SKM-1 (cell line): ENCODE measurements around the gene USP13.
"Not testable (repeated sequence)": the region's sequence is repeated elsewhere in the genome, so short reads cannot be mapped to it uniquely, and the experiment has no call there.

ENCODE experiments used
- DNase-seq: peaks from one replicate; lab custom pipeline; 2025; ENCODE audit not compliant: unreplicated experiment; lab: John Stamatoyannopoulos, UW

The USP13 gene

DNA sequence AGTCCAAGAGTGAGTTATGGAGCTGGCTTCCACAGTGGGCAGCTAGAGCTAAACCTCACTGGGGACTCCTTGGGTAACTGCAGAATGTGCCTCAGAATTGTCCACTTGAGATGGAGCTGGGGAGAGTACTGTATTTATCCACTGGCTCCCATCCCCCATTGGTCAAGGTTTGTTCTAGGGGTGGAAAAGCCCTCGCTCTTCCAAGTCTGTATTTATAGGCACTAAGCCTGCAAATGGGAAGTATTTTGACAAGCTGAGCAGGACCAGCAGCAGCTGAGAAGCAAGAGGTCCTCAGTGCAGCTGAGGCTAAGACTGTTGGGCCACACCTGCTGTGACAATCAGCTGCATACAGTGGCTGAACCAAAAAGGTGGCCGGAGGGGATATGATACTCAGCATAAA lies 5.8 kb downstream of the USP13 start:
- DNase-seq: no peak

DNA sequence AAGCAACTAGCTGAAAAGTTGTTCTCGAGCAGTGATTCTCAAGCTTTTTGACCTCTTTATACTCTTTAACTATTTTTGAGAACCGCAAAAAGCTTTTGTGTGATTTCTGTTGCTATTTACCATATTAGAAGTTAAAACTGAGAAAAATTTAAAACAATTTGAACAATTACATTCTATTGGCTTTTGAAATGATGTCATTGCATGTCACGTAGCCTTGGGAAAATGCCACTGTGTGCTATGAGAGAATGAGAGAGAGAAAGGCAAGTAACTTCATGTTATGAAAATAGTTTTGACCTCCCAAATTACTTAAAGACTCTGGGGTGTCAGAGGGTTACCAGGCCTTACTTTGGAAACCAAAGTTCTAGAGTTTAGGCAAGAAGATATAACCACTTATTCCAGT lies 8.0 kb downstream of the USP13 start:
- no peak for DNase-seq

GRCh38 chr3:179661777-179662176 lies 8.9 kb downstream of the USP13 start:
- DNase-seq: no peak

DNA sequence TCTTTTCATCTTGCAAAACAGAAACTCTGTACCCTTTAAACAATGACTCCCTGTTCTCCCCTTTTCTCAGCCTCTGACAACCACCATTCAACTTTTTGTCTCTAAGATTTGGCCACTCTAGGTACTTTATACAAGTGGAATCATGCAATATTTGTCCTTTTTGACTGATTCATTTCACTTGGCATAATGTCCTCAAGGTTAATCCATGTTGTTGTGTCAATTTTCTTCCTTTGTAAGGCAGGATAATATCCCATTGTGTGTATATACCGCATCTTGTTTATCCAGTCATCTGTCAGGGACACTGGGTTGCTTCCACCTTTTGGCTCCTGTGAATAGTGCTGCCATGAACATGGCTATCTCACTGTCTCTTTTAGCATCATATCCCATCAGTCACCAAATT lies 10.3 kb downstream of the USP13 start:
- DNase-seq: no peak

DNA sequence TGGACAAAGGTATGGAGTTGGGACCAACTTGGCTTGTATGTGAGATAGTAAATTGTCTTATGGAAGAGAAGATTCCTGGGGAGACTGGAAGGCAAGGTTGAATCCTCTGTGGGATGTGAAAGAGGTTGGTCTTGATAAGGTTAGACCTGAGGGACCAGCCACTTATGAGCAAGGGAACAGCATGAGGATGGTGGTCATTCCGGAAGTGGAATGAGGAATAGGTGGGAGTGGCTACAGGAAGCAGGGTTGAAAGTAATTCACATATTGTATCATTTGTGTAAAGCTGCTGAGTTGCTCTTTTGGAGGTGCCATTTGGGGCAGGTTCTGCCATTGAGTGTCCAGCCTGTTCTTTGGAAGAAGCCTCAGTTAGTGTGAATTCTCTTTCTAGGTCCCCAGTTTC lies 13.2 kb downstream of the USP13 start:
- DNase-seq: no peak

GRCh38 chr3:179666436-179667035 lies 13.7 kb downstream of the USP13 start:
- DNase-seq: no peak

DNA sequence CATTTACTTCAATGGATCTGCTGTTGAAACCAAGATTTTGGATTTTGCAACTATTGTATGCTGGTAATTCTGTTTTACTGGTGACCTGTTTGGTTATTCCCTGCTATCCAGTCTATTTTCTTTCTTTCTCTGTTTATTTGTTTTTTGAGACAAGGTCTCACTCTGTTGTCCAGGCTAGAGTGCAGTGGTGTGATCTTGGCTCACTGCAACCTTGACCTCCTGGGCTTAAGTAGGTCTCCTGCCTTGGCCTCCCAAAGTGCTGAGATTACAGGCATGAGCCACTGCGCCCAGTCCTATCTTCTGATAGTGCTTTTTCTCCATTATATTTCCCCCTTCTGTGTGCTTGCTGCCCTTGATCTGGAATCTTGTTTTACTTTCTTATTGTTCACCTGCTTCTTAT lies 15.6 kb downstream of the USP13 start:
- DNase-seq: no peak

DNA sequence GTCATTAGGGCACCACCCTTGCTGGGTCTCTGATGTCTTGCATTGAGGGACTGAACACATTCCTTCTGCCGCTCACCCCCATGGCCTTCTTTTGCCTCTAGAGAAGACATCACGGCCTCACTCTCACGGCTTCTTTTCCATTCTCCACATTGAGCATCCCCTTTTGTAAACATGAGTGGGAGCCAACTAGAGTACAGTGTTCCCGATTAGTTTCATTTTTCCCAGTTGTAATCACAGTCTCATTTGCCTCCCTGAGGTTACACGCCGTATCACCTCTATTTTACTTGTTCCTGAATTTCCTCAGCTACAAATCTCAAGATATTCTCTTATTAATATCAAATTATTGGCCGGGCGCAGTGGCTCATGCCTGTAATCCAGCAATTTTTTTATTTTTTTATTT lies 17.5 kb downstream of the USP13 start:
- no peak for DNase-seq

- DNase-seq: no peak
Measured at GRCh38 chr3:179671309-179671708, 18.5 kb downstream of the USP13 start.

DNA sequence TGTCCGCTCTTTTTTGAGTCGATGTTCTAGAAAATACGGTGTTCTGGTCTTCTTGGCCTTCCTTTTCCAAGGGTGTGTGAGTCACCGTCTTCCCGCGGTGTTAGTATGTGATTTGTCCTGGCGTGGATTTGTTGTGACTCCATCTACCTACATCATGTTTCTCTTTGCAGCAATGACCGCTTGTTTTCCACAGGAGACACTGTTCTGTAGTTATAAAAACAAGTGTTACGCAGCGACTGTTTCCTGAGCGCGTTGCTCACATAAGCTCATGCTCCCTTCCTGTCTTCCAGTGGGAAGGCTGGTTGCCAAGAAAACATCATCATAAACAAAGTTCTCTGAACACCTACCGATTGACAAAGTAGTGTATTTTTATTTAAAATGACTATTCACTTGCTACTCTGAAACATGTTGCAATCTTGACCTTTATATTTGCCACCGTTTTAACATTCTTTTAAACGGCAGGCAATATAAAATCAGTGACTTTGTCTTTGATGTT lies 19.0 kb downstream of the USP13 start:
- DNase-seq: no peak

DNA sequence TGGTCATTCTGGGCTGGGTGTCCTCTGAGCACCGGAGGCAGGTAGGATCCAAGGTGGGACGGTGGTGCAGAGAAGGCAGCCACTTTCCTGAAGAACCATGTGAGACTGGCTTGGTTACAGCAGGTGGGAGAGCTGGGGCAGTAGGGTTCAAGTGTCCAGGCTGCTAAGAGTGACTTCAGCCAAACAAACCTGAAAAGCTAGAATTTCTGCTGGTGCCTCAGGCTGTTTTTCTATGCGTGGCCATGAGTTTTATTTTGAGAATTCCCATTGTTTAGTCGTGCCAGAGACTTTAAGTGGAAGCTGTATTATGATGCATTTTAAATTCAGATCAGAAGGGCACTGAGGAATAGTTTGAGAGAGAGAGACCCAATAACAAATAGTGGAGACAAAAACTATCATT lies 20.1 kb downstream of the USP13 start:
- no peak for DNase-seq

DNA sequence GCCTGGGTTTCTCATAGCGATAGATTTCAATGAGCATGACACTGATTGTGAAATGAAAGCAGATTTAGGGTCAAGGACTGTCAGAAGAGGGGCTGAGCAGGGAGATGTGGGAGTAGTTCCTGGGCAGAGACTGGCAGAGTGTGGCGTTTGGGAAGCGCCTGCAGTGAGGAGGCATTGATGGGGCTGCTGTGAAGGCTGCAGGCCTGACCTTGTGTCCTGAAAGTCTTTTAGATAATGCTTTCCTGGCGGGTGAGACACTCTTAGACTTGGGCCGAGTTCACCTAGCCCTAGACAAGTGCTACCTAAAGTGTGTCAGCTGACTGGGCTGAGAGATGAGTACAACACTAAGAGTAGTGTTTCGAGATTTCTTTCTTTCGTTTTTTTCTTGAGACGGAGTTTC lies 20.7 kb downstream of the USP13 start:
- DNase-seq: no peak

DNA sequence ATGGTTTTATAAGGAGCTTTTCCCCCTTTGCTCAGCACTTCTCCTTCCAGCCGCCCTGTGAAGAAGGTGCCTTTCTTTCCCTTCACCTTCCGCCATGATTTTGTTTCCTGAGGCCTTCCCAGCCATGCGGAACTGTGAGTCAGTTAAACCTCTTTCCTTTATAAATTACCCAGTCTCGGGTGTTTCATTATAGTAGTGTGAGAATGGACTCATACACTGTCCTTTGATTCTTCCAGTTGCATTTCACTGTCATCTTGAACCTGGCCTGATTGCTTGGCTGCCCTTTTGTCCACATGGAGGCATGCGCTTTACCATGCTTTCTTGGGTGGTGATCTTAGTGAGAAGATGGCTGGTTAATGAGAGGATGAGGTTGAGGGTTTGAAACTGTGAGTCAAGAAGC lies 23.2 kb downstream of the USP13 start:
- no peak for DNase-seq

GRCh38 chr3:179677884-179678283 lies 25.0 kb downstream of the USP13 start:
- DNase-seq: no peak

- no peak for DNase-seq
Measured at GRCh38 chr3:179681492-179682263, 28.8 kb downstream of the USP13 start.

GRCh38 chr3:179682426-179683080 lies 29.7 kb downstream of the USP13 start:
- no peak for DNase-seq

- DNase-seq: not testable (repeated sequence)
Measured at GRCh38 chr3:179683286-179683685, 30.4 kb downstream of the USP13 start.

- DNase-seq: no peak
Measured at GRCh38 chr3:179687967-179688535, 35.2 kb downstream of the USP13 start.

GRCh38 chr3:179688850-179689249 lies 36.0 kb downstream of the USP13 start:
- no peak for DNase-seq

- DNase-seq: no peak
Measured at GRCh38 chr3:179694731-179695130, 41.9 kb downstream of the USP13 start.

GRCh38 chr3:179695672-179696313 lies 43.0 kb downstream of the USP13 start:
- peak; percentile 61 for DNase-seq
